Measurements from ENCODE around the gene HDLBP. TPM values are rescaled to one million over a fixed set of nuclear protein-coding genes. Genes with fewer than 3 reads are reported as not detected.

The HDLBP gene
- total and polyA plus RNA-seq, 2 of the 4 experiments (the other 2 are of a cell fraction) = 648 to 1,165 TPM

- peaks cover 29 to 77% of the 10 kb centered on the region in 2 experiments for H3K79me1 ChIP-seq (ENCODE audit: low read depth in 1 of 2, low read length in 2 of 2)
- H2BK120ac ChIP-seq (ENCODE audit: low read depth, low read length) = no peak overlapping the region
- no peak overlapping the region for H3K4me3 ChIP-seq (ENCODE audit: insufficient read depth, low read depth, low read length)
- H3K27me3 ChIP-seq (ENCODE audit: control insufficient read depth, insufficient read depth, low read length) = no peaks in the 10 kb centered on the region
- no peak overlapping the region for H2AFZ ChIP-seq (replicated peaks; ENCODE audit: low read length, poor library complexity)
- no peak overlapping the region for H2AK9ac ChIP-seq (replicated peaks; ENCODE audit: low read depth, low read length, poor library complexity)
- WGBS, 2 experiments (ENCODE audit: extremely low coverage in 2 of 2, insufficient read length in 1 of 2) = 89% methylated on average over 3 of the region's 13 CpGs; no CpG with 5 or more reads in 1 of the 2 experiments
- no peak overlapping the region for H3K27ac ChIP-seq (ENCODE audit: insufficient read depth, low read length)
- no peaks in the 10 kb centered on the region for H3K4me1 ChIP-seq (ENCODE audit: control insufficient read depth, insufficient read depth, low read length)
- no TSS peak for BruUV-seq (replicated peaks)
- peaks cover 89% of the 10 kb centered on the region for H3K36me3 ChIP-seq (ENCODE audit: control insufficient read depth, insufficient read depth, low read length)
- no peak overlapping the region for H3K4me2 ChIP-seq (ENCODE audit: low read depth, low read length)
- no peak overlapping the region for H2BK15ac ChIP-seq (ENCODE audit: low read depth, low read length)
- CTCF ChIA-PET = no interaction called here
- no peak overlapping the region for H2BK5ac ChIP-seq (ENCODE audit: low read depth, low read length, poor library complexity, severe bottlenecking)
- POLR2A ChIA-PET (ENCODE audit: unreplicated experiment) = no interaction called here
- dilution Hi-C loops (cut with HindIII; ENCODE audit: low sequenced_read_pairs, unreplicated experiment) = no loop called here
- no peaks in the 10 kb centered on the region for H3K9me3 ChIP-seq (ENCODE audit: control insufficient read depth, insufficient read depth, low read length)
- H4K20me1 ChIP-seq (ENCODE audit: insufficient read depth, low read length) = peaks cover 77% of the 10 kb centered on the region
- no peak for ATAC-seq (ENCODE audit: low read depth)
- no peak overlapping the region for H3K4ac ChIP-seq (ENCODE audit: low read depth, low read length)
- no peaks in the 10 kb centered on the region; the same call in 1 of the 2 replicates for H3K9me1 ChIP-seq (ENCODE audit: insufficient read depth, low read length)
- no peak overlapping the region for H2AK5ac ChIP-seq (ENCODE audit: low read depth, low read length)
- intact Hi-C loops (cut with micrococcal nuclease) = no loop called here
- TF ChIP-seq MXI1 (IDR thresholded peaks at IDR 0.05; ENCODE audit: borderline replicate concordance, low read depth, low read length) (no peak), MAZ (IDR thresholded peaks at IDR 0.05; ENCODE audit: borderline replicate concordance, low read depth, low read length) (no peak), CHD1 (IDR thresholded peaks at IDR 0.05; ENCODE audit: low read depth, low read length) (no peak), NFE2L2 (IDR thresholded peaks at IDR 0.05; ENCODE audit: low read depth, low read length) (no peak), CEBPB (IDR thresholded peaks at IDR 0.05; ENCODE audit: low read depth, low read length) (no peak)
- TF ChIP-seq, protein P1, sequence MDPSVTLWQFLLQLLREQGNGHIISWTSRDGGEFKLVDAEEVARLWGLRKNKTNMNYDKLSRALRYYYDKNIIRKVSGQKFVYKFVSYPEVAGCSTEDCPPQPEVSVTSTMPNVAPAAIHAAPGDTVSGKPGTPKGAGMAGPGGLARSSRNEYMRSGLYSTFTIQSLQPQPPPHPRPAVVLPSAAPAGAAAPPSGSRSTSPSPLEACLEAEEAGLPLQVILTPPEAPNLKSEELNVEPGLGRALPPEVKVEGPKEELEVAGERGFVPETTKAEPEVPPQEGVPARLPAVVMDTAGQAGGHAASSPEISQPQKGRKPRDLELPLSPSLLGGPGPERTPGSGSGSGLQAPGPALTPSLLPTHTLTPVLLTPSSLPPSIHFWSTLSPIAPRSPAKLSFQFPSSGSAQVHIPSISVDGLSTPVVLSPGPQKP (IDR thresholded peaks at IDR 0.05; ENCODE audit: borderline replicate concordance, low read depth, low read length) = no peak
- TF ChIP-seq, protein P2, sequence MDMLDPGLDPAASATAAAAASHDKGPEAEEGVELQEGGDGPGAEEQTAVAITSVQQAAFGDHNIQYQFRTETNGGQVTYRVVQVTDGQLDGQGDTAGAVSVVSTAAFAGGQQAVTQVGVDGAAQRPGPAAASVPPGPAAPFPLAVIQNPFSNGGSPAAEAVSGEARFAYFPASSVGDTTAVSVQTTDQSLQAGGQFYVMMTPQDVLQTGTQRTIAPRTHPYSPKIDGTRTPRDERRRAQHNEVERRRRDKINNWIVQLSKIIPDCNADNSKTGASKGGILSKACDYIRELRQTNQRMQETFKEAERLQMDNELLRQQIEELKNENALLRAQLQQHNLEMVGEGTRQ (IDR thresholded peaks at IDR 0.05; ENCODE audit: low read depth, low read length) = no peak
- no peak overlapping the region for H2BK20ac ChIP-seq (ENCODE audit: low read depth, low read length)
- no peak overlapping the region for H3K56ac ChIP-seq (ENCODE audit: extremely low read depth, insufficient read depth, low read length)
- no peak overlapping the region for H3K23ac ChIP-seq (ENCODE audit: low read depth, low read length)
- no peak overlapping the region for H4K5ac ChIP-seq (ENCODE audit: low read depth, low read length)
- H4K8ac ChIP-seq (ENCODE audit: low read depth in 2 of 2, low read length in 2 of 2) = no peak overlapping the region
- in situ Hi-C loops (cut with MboI; ENCODE audit: low sequenced_read_pairs) = no loop called here
- DNase-seq = no peak
- no peak overlapping the region for H3K14ac ChIP-seq (replicated peaks; ENCODE audit: low read depth, low read length)
- H3K9ac ChIP-seq (ENCODE audit: low read depth, low read length) = no peak overlapping the region
- no peak overlapping the region for H4K91ac ChIP-seq (ENCODE audit: insufficient read depth, low read depth, low read length)
- H3K18ac ChIP-seq (ENCODE audit: low read depth, low read length) = no peak overlapping the region
Observed at GRCh38 chr2:241232736-241233575, 82.5 kb downstream of the HDLBP start.
